Prostate gland (tissue), 2 donors: Measurements from ENCODE around the gene VENTX. TPM values are rescaled to one million over a fixed set of nuclear protein-coding genes. Genes with fewer than 3 reads are reported as not detected.
A peak's percentile ranks its signal among the peaks of the same experiment; 100 is the strongest.

Experiments used
- DNase-seq: peaks from one replicate; pipeline ENCODE4 v3.0.0-alpha.2; 2019; ENCODE audit warnings: low spot score
- H3K27ac ChIP-seq, 2 donors: fragments of 200-600 bp; sonication (generic); 2 replicates each; pipeline ENCODE4 v1.5.1; 2017 to 2019
- H3K27me3 ChIP-seq: fragments of 200-600 bp; sonication (generic); replicated peaks from 2 replicates; pipeline ENCODE4 v1.5.1; 2019; ENCODE audit not compliant: insufficient read depth
- H3K36me3 ChIP-seq, 2 donors: fragments of 200-600 bp; sonication (generic); 1 replicate in 1 of 2; 2 replicates in 1 of 2; pipeline versions ENCODE4 v1.5.1 to v1.8.1; 2017 to 2019
- H3K4me1 ChIP-seq: fragments of 200-600 bp; sonication (generic); replicated peaks from 2 replicates; pipeline ENCODE4 v1.5.1; 2019
- H3K4me3 ChIP-seq, 2 donors: fragments of 200-600 bp; sonication (generic); 2 replicates each; pipeline ENCODE4 v1.5.1; 2017 to 2019
- H3K9me3 ChIP-seq: fragments of 200-600 bp; sonication (generic); 2 replicates; pipeline ENCODE4 v1.5.1; 2017
- POLR2A ChIP-seq: fragments of 450-650 bp; IDR thresholded peaks from one replicate; pipeline ENCODE4 v1.6.1; 2016; ENCODE audit warnings: antibody characterized with exemption, mild to moderate bottlenecking
- POLR2AphosphoS5 ChIP-seq: sonication (generic); formaldehyde crosslinking; IDR thresholded peaks from one replicate; pipeline ENCODE4 v1.6.1; 2017; ENCODE audit warnings: antibody characterized with exemption
- WGBS: methylation state at CpG from one replicate; pipeline ENCODE4 v1.1.5; 2018; 5-methylcytosine and 5-hydroxymethylcytosine counted together
- intact Hi-C: fragments of 100-400 bp; cut with DNase I; formaldehyde crosslinking; loops from one replicate; pipeline ENCODE4 v1.14.2; 2022
- total RNA-seq, 2 donors: library from RNA; depleted of rRNA; stranded (reverse); fragments of >200 nt; gene quantifications; one replicate each; pipeline ENCODE4 v1.1.0, GENCODE V29; 2016
- TF ChIP-seq, protein P1 (sequence below), 4 experiments: fragments of 200-600 bp in 2 of 4; fragments of 450-650 bp in 2 of 4; sonication (generic) in 2 of 4; IDR thresholded peaks; 1 replicate in 3 of 4; 2 replicates in 1 of 4; pipeline ENCODE4 v1.5.1; 2016 to 2019; ENCODE audit warnings: antibody characterized with exemption in 4 of 4, mild to moderate bottlenecking in 2 of 4, moderate library complexity in 2 of 4

Gene VENTX
- total RNA-seq, 2 donors from 2014 or later, result 0.18 to 1.8 TPM

- WGBS, result 8% methylated on average over 12 of the region's 18 CpGs
Observed at GRCh38 chr10:133235932-133236331, 1.7 kb upstream of the VENTX start.

GRCh38 chr10:133236401-133237240 lies 1.0 kb upstream of the VENTX start:
- peaks cover 10% of the 10 kb centered on the region for H3K4me1 ChIP-seq
- H3K4me3 ChIP-seq, result peak overlapping the region in 1 of 2 donors; percentile 27
- H3K9me3 ChIP-seq, result no peaks in the 10 kb centered on the region
- no peak for DNase-seq
- intact Hi-C loops, result no loop called here
- TF ChIP-seq POLR2A (no peak), POLR2AphosphoS5 (no peak)
- TF ChIP-seq, protein P1, sequence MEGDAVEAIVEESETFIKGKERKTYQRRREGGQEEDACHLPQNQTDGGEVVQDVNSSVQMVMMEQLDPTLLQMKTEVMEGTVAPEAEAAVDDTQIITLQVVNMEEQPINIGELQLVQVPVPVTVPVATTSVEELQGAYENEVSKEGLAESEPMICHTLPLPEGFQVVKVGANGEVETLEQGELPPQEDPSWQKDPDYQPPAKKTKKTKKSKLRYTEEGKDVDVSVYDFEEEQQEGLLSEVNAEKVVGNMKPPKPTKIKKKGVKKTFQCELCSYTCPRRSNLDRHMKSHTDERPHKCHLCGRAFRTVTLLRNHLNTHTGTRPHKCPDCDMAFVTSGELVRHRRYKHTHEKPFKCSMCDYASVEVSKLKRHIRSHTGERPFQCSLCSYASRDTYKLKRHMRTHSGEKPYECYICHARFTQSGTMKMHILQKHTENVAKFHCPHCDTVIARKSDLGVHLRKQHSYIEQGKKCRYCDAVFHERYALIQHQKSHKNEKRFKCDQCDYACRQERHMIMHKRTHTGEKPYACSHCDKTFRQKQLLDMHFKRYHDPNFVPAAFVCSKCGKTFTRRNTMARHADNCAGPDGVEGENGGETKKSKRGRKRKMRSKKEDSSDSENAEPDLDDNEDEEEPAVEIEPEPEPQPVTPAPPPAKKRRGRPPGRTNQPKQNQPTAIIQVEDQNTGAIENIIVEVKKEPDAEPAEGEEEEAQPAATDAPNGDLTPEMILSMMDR (IDR thresholded peaks at IDR 0.05), result no peak
- H3K27me3 ChIP-seq, result peaks cover 53% of the 10 kb centered on the region
- H3K36me3 ChIP-seq, result no peaks in the 10 kb centered on the region
- 0% methylated on average over 20 of the region's 103 CpGs for WGBS
- H3K27ac ChIP-seq, result no peak overlapping the region

More at GRCh38 chr10:133235932-133236331, 1.7 kb upstream of the VENTX start:
- intact Hi-C loops, result no loop called here
- Histone ChIP-seq H3K27me3 (peaks cover 58% of the 10 kb centered on the region), H3K4me3 (peak overlapping the region in 1 of 2 donors; percentile 27), H3K27ac (no peak overlapping the region), H3K36me3 (no peaks in the 10 kb centered on the region), H3K4me1 (peaks cover 10% of the 10 kb centered on the region), H3K9me3 (no peaks in the 10 kb centered on the region)
- no peak for DNase-seq
- TF ChIP-seq POLR2A, result no peak
- no peak for TF ChIP-seq POLR2AphosphoS5
- TF ChIP-seq, protein P1 (IDR thresholded peaks at IDR 0.05), result no peak

DNA sequence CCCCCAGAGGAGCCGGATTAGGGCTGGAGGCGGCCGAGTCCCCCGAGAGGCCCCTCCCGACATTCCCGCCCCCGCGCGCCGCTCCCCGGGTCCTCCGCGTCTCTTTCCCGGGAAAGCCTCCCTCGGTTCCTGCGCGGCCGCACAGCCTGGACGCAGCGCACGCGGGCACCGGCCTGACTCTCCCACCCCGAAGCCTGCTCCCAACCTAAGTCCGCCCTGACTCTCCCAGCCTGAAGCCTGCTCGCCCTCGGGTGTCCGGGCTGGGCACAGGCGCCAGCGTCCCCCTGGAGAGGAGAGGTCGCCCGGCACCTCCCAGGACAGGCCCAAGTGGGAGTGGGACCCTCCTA lies 441 bp upstream of the VENTX start:
- Histone ChIP-seq H3K36me3 (no peaks in the 10 kb centered on the region), H3K4me3 (peak overlapping the region in 1 of 2 donors; percentile 27), H3K9me3 (no peaks in the 10 kb centered on the region), H3K27me3 (peaks cover 49% of the 10 kb centered on the region), H3K27ac (no peak overlapping the region), H3K4me1 (peaks cover 10% of the 10 kb centered on the region)
- TF ChIP-seq POLR2A (no peak), POLR2AphosphoS5 (no peak)
- TF ChIP-seq, protein P1 (IDR thresholded peaks at IDR 0.05), result no peak
- DNase-seq, result no peak
- intact Hi-C loops, result no loop called here
- 3% methylated on average over 24 of the region's 32 CpGs for WGBS

- H3K27me3 ChIP-seq, result peaks cover 45% of the 10 kb centered on the region
- 53% methylated on average over 15 of the region's 15 CpGs for WGBS
Observed at GRCh38 chr10:133238466-133238804, 780 bp downstream of the VENTX start.

More at GRCh38 chr10:133238466-133238804, 780 bp downstream of the VENTX start:
- no peak overlapping the region for H3K4me3 ChIP-seq
- no peaks in the 10 kb centered on the region for H3K9me3 ChIP-seq
- H3K36me3 ChIP-seq, result no peaks in the 10 kb centered on the region
- TF ChIP-seq POLR2AphosphoS5 (no peak), POLR2A (no peak)
- TF ChIP-seq, protein P1 (IDR thresholded peaks at IDR 0.05), result no peak
- intact Hi-C loops, result no loop called here
- peaks cover 10% of the 10 kb centered on the region for H3K4me1 ChIP-seq
- H3K27ac ChIP-seq, result no peak overlapping the region
- no peak for DNase-seq
